Activated CD8-positive, alpha-beta memory T cell treated with anti-CD3 and anti-CD28 coated beads, Interleukin-2, amount 50 U/mL, for 24 hours (primary cell): Measurements from ENCODE around the gene SLC16A10.
"Not testable (repeated sequence)": the region's sequence is repeated elsewhere in the genome, so short reads cannot be mapped to it uniquely, and the experiment has no call there.

Source experiments
- DNase-seq: peaks from one replicate; pipeline ENCODE4 v3.0.0-alpha.2; 2020; ENCODE audit errors: extremely low read depth

The SLC16A10 gene

DNA sequence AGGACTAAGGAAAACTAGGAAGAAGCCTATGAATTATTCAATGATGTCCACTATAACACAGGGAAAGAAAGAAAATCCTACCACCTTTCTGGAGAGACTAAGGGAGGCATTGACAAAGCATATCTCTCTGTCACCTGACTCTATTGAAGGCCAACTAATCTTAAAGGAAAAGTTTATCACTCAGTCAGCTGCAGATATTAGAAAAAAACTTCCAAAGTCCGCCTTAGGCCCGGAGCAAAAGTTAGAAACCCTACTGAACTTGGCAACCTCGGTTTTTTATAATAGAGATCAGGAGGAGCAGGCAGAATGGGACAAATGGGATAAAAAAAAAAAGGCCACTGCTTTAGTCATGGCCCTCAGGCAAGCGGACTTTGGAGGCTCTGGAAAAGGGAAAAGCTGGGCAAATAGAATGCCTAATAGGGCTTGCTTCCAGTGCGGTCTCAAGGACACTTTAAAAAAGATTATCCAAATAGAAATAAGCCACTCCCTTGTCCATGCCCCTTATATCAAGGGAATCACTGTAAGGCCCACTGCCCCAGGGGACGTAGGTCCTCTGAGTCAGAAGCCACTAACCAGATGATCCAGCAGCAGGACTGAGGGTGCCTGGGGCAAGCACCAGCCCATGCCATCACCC, 47.0 kb downstream of the SLC16A10 start:
- DNase-seq = not testable (repeated sequence)

DNA sequence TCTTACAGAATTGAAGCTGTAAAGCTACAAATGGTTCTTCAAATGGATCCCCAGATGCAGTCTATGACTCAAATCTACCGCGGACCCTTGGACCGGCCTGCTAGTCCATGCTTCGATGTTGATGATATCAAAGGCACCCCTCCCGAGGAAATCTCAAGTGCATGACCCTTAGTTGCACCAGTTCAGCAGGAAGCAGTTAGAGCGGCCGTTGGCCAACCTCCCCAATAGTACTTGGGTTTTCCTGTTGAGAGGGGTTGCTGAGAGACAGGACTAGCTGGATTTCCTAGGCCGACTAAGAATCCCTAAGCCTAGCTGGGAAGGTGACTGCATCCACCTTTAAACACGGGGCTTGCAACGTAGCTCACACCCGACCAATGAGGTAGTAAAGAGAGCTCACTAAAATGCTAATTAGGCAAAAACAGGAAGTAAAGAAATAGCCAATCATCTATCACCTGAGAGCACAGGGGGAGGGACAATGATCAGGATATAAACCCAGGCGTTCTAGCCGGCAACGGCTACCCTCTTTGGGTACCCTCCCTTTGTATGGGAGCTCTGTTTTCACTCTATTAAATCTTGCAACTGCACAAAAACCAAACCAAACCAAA, 50.3 kb downstream of the SLC16A10 start:
- not testable (repeated sequence) for DNase-seq

DNA sequence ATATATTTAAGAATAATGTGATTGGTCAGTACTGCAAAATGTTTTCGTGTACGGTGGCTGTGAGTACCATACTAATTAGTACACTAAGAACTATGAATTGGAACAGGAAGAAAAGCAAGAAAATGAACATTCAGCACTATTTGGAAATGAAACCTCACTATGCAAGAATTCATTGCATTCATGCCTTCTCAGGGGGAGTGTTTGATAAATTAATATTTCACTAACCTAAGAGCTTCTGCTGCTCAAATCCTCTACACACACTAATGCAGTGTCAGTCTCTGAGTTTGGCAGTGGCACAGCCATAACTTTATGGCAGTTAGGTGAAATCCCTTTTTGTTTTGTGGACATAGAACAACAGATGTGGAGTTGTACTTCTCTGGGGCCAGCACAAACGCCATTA, 60.1 kb downstream of the SLC16A10 start:
- DNase-seq = no peak

- no peak for DNase-seq
Observed at GRCh38 chr6:111148110-111148509, 60.8 kb downstream of the SLC16A10 start.

GRCh38 chr6:111150577-111150976, 63.3 kb downstream of the SLC16A10 start:
- no peak for DNase-seq

- no peak for DNase-seq
Observed at GRCh38 chr6:111154981-111155380, 67.7 kb downstream of the SLC16A10 start.

DNA sequence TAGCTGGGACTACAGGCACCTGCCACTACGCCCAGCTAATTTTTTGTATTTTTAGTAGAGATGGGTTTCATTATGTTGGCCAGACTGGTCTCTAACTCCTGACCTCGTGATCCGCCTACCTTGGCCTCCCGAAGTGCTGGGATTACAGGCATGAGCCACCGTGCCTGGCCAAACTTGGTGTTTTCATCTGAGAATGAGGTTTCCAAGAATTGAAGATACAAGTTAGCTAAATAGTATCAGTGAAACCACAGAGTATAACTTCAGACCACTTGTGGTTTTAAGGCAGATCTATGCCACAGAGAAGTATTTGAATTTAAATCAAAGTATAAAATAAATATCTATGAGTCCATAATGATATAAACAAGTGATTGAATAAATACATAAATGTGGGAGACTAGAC, 70.1 kb downstream of the SLC16A10 start:
- DNase-seq = no peak

DNA sequence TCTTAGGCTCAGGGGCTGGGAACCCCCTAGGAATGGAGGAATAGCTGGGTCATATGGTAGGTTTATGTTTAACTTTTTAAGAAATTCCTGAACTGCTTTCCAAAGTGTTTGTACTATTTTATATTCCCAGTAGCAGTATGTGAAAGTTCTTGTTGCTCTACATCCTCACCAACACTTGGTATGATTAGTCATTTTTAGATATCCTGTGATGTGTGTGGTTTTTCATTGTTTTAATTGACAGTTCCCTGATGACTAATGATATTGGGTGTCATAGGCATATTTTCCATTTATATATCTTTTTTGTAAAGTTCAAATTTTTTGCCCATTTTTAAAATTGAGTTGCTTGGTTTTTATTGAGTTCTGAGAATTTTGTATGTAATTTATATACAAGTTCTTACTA, 72.3 kb downstream of the SLC16A10 start:
- no peak for DNase-seq

DNA sequence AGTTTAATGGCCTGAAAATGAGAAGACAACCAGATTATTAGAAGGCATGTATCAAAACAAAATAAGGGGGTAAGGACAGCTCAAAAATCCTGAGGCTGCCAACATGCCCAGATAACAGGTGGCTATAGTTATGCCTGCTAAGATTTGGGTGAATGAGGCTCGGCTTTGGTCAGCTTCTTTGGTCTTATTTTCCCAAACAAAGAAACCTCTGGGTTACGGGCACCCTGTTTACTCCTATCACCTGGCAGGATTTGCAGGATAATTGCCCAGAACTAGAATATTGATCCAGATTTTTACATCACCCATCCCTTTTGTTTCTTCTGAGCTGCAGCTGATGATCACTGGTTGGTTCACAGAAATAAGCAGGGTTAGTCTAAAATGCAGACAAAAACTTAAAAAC, 74.3 kb downstream of the SLC16A10 start:
- DNase-seq = no peak

- DNase-seq = no peak
Observed at GRCh38 chr6:111162504-111162903, 75.2 kb downstream of the SLC16A10 start.

GRCh38 chr6:111171577-111172400, 84.5 kb downstream of the SLC16A10 start:
- no peak for DNase-seq

- DNase-seq = no peak
Observed at GRCh38 chr6:111172563-111172962, 85.3 kb downstream of the SLC16A10 start.

DNA sequence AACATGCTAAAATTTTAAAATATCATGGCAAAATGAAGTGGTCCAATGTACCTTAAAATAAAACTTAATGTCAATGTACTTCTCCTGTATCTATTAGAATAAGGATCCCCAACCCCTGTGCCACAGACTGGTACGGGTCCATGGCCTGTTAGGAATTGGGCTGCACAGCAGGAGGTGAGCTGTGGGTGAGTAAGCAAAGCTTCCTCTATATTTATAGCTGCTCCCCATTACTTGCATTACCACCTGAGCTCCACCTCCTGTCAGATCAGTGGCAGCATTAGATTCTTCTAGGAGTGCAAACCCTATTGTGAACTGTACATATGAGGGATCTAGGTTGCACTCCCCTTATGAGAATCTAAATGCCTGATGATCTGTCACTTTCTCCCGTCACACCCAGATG, 86.0 kb downstream of the SLC16A10 start:
- no peak for DNase-seq

- DNase-seq = no peak
Observed at GRCh38 chr6:111173946-111174345, 86.6 kb downstream of the SLC16A10 start.

DNA sequence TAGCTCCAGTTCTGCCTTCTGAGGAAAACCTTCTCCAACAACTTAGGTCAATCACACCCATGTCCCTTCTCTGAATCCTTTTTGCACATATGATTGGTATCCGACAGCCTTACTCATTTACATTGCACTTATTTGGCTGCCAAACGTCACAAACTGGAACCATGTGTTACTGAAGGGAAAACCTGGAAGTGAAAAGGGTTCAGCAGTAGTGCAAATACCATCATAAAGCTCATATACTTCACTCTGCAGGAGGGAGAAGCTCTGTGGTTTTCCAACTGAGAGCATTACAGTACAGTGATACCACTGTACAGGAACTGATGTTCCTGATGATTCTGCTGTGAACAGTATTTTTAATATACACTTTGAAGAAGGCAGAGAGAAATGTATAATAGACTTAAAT, 87.8 kb downstream of the SLC16A10 start:
- DNase-seq = no peak

DNA sequence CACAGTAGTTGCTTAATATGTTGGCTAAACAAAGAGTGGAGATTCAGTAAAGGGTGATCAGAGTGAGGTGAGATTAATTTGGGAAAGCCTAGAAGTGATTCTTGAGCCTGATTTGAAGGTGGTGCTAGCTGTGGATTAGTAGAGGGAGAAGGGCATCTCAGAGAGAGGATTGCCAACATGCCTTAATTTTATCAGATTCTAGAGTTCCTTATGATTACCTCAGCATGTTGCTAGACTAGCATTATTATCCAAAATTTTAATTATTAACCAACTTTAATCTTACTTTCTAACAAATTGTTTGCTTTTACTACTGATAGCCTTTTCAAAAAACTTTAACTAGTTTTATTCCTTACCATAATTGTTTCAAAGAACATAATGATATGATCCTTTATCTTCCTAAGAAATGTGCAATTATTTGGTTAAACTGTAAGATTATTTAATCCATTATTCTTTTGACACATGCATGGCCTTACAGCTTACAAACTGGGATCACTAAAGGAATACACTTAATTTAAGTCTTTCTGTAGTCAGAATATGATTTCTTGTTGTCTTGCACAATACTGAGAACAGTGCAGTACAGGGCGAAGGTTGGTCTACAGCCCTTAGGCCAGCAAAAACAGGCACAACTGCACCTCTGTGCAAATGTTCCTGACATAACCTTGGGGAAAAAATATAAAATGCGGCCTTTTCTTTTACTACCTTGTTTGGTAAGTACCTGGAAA, 88.9 kb downstream of the SLC16A10 start:
- DNase-seq = no peak

DNA sequence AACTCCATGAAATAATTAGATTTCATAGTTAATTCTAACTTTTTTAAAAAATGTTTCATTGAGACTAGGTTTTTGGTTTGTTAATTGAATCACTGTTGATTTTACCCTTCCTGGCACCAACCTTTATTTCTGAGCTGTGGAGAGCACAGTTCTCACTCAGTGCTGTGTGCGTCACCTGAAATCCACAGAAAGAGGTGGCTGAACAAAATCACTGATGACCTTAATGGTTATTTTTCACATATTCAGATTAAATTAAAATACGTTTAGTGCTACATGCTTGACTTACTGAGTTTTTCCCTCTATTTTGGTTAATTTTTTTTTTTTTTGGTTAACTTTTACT, 89.4 kb downstream of the SLC16A10 start:
- DNase-seq = no peak

DNA sequence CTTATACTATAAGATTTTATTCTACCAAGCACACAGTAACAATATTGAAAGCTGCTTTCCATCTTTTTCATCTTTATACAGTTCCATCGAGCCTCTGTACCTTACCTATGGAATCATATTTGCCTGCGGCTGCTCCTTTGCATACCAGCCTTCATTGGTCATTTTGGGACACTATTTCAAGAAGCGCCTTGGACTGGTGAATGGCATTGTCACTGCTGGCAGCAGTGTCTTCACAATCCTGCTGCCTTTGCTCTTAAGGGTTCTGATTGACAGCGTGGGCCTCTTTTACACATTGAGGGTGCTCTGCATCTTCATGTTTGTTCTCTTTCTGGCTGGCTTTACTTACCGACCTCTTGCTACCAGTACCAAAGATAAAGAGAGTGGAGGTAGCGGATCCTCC, 89.8 kb downstream of the SLC16A10 start:
- DNase-seq = no peak

- no peak for DNase-seq
Observed at GRCh38 chr6:111183702-111184517, 96.6 kb downstream of the SLC16A10 start.

DNA sequence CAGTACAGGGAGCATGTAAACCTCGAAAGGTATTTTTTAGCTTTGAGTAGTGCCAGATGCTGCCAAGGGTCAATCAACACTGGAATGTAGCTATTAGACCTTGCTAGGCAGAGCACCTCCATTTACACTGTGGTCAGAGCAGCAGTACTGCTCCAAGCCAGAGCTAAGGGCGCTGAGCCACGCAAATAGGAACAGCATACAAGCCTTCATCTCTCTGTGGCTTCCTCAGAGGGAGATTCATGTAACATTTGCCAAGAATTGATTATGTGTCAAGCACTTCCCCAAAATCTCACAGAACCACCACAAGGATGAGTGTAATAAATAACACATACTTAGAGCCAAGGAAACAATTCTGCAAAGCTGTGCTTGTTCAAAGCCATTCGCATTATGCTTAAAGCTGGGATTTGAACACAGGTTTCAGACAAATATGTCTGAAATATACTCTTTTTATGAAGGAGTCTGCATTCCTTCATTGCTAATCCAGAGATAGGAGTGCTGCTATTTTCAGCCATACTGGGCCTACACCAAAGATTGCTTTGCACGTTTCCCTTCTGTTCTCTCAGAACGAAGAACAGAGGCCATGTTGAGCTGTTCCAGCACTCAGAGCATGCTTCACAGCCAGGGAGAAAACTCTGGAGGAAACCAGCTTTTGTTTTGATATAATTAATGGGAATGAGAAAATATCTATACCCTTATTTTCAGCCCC, 97.7 kb downstream of the SLC16A10 start:
- DNase-seq = no peak

DNA sequence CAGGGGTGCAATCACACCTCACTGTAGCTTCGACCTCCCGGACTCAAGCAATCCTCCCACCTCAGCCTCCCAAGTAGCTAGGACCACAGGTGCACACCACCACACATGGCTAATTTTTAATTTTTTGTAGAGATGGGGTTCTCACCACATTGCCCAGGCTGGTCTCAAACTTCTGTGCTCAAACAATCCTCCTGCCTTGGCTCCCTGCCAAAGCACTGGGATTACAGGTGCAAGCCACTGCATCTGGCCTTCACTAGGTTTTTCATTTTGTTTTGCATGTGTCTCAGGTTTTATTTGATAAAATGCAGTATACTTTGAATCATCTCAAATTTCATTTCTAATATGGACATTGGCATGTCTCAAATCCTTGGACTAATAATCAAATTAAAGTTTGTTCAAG, 98.7 kb downstream of the SLC16A10 start:
- DNase-seq = no peak
